ENCODE data around the gene ANKRD35. TPM values are rescaled to one million over a fixed set of nuclear protein-coding genes. Genes with fewer than 3 reads are reported as not detected.

Gene ANKRD35
- polyA plus RNA-seq, 1 of the 3 experiments (the other 2 are of a cell fraction) = 0.08 TPM

DNA sequence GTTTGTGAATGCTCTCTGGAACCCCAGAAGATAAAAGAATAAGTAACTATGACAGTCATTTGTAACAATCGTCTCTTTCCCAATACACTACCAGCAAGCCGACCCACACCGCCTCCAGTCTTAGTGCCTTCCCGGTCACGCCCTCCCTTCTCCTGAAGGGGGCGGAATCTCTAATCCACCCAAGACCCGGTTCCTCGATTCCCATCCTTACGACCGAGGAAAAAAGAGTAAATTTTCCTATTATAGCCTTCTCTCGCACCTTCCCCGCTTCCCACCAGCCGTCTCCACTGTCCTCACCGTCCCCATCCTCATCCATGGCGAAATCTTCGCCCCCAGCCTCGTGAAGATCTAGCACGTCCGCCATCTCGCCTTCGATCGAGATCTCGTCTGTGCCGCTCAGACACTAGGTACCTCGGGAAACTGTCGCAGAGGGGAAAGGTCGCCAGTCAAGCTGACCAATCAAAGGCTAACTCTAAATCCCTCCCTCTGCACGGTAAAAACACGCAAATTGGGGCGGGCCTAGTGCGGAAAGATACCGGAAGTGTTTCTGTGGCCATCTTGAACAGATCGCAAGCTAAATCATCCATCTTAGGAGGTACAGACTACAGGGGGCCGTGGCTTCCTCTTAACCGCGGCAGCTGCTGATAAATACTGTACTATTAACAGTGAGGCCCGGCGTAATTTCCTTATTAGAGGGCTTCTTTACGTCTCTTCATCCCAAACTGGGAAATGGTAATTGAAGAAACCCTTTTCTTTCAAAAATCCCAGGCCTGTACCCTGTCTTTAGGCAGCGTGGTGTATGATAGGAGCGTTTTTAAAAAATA is 41.6 kb upstream of the ANKRD35 start, which contains the start of gene RBM8A (continued):
- TF ChIP-seq IRF3 (IDR thresholded peaks at IDR 0.05; ENCODE audit: low read depth, low read length) (no peak), CTCF (IDR thresholded peaks at IDR 0.05) (peak; percentile 75), NFIC (IDR thresholded peaks at IDR 0.05; ENCODE audit: borderline replicate concordance) (no peak), SMC3 (IDR thresholded peaks at IDR 0.05; ENCODE audit: low read depth, low read length) (peak; percentile 29; the same call in 1 of the 2 replicates), TAF1 (IDR thresholded peaks at IDR 0.05; ENCODE audit: borderline replicate concordance, low read depth, low read length) (peak; percentile 79), RXRA (IDR thresholded peaks at IDR 0.05; ENCODE audit: borderline replicate concordance, low read depth) (no peak), TCF12 (IDR thresholded peaks at IDR 0.05) (no peak), GABPA (IDR thresholded peaks at IDR 0.05; ENCODE audit: low read depth) (peak; percentile 81), YY1 (IDR thresholded peaks at IDR 0.05; ENCODE audit: low read depth) (peak; percentile 96), MXI1 (IDR thresholded peaks at IDR 0.05; ENCODE audit: low read depth, low read length) (peak; percentile 75), SIN3A (IDR thresholded peaks at IDR 0.05; ENCODE audit: borderline replicate concordance, low read depth, low read length) (no peak)

DNA sequence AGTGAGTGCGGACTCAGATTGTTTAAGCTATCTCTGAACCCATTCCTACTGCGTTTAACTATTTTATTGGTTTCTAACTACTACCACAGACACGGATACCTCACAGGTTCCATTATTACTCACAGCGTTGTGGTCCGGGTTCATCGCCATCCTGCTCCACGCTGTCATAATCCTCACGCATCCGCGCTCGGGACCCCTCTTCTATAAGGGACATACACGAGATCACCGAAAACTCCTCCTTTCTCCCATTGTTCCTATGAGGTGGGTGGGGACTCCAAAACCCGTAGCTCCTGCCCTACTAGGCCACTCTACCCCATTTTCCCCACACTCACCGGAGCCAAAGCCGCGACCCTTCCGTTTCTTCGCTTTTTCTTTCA is 41.0 kb upstream of the ANKRD35 start:
- H3K9me3 ChIP-seq = no peaks in the 10 kb centered on the region
- 7% methylated on average over 19 of the region's 19 CpGs for WGBS (ENCODE audit: low lambda C conversion rate)
- H3K4me3 ChIP-seq (ENCODE audit: low read depth in 2 of 2, low read length in 1 of 2) = peak overlapping the region; percentile 80 to 82
- no peak overlapping the region for H2AFZ ChIP-seq (ENCODE audit: low read depth)
- H3K4me1 ChIP-seq (ENCODE audit: control insufficient read depth in 1 of 2, insufficient read depth in 2 of 2, low read depth in 1 of 2, low read length in 1 of 2) = peaks cover 7% of the 10 kb centered on the region in 2 experiments
- no peaks in the 10 kb centered on the region for H3K27me3 ChIP-seq (ENCODE audit: insufficient read depth)
- no peaks in the 10 kb centered on the region for H4K20me1 ChIP-seq (ENCODE audit: insufficient read depth)
- no peaks in the 10 kb centered on the region for H3K9me2 ChIP-seq
- ChIA-PET CTCF (interaction anchor here (1.0 to 3.4 kb wide), 14 partner anchors 10 to 81 kb away, joined by 3 to 11 read pairs (median 6); partner anchors contain the start of gene ITGA10), POLR2A (interaction anchor here (0.7 to 2.2 kb wide), 10 partner anchors 12 to 125 kb away, joined by 3 to 34 read pairs (median 4); partner anchors contain the start of genes ANKRD34A, LIX1L, NUDT17 and PIAS3)
- peak overlapping the region; percentile 99 for H3K9ac ChIP-seq
- DNase-seq = no peak
- H3K36me3 ChIP-seq (replicated peaks in 1 of 2; ENCODE audit: control insufficient read depth in 1 of 2, insufficient read depth in 2 of 2, low read length in 1 of 2) = peaks cover 17 to 29% of the 10 kb centered on the region in 2 experiments
- peak overlapping the region; percentile 71 to 95 for H3K27ac ChIP-seq (ENCODE audit: low read depth in 2 of 2, low read length in 1 of 2)
- peak overlapping the region; percentile 87 for H3K4me2 ChIP-seq
- H3F3A ChIP-seq (replicated peaks; ENCODE audit: insufficient read depth) = peaks cover 49% of the 10 kb centered on the region
- peaks cover 24% of the 10 kb centered on the region for H3K79me2 ChIP-seq (ENCODE audit: insufficient read depth)
- TF ChIP-seq, protein P1, sequence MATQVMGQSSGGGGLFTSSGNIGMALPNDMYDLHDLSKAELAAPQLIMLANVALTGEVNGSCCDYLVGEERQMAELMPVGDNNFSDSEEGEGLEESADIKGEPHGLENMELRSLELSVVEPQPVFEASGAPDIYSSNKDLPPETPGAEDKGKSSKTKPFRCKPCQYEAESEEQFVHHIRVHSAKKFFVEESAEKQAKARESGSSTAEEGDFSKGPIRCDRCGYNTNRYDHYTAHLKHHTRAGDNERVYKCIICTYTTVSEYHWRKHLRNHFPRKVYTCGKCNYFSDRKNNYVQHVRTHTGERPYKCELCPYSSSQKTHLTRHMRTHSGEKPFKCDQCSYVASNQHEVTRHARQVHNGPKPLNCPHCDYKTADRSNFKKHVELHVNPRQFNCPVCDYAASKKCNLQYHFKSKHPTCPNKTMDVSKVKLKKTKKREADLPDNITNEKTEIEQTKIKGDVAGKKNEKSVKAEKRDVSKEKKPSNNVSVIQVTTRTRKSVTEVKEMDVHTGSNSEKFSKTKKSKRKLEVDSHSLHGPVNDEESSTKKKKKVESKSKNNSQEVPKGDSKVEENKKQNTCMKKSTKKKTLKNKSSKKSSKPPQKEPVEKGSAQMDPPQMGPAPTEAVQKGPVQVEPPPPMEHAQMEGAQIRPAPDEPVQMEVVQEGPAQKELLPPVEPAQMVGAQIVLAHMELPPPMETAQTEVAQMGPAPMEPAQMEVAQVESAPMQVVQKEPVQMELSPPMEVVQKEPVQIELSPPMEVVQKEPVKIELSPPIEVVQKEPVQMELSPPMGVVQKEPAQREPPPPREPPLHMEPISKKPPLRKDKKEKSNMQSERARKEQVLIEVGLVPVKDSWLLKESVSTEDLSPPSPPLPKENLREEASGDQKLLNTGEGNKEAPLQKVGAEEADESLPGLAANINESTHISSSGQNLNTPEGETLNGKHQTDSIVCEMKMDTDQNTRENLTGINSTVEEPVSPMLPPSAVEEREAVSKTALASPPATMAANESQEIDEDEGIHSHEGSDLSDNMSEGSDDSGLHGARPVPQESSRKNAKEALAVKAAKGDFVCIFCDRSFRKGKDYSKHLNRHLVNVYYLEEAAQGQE (IDR thresholded peaks at IDR 0.05; ENCODE audit: low read depth, low read length) = no peak
- TF ChIP-seq, protein P2, sequence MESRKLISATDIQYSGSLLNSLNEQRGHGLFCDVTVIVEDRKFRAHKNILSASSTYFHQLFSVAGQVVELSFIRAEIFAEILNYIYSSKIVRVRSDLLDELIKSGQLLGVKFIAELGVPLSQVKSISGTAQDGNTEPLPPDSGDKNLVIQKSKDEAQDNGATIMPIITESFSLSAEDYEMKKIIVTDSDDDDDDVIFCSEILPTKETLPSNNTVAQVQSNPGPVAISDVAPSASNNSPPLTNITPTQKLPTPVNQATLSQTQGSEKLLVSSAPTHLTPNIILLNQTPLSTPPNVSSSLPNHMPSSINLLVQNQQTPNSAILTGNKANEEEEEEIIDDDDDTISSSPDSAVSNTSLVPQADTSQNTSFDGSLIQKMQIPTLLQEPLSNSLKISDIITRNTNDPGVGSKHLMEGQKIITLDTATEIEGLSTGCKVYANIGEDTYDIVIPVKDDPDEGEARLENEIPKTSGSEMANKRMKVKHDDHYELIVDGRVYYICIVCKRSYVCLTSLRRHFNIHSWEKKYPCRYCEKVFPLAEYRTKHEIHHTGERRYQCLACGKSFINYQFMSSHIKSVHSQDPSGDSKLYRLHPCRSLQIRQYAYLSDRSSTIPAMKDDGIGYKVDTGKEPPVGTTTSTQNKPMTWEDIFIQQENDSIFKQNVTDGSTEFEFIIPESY (IDR thresholded peaks at IDR 0.05; ENCODE audit: borderline replicate concordance, low read depth) = no peak
- TF ChIP-seq SIN3A (IDR thresholded peaks at IDR 0.05; ENCODE audit: borderline replicate concordance, low read depth, low read length) (no peak), MXI1 (IDR thresholded peaks at IDR 0.05; ENCODE audit: low read depth, low read length) (no peak), GATA2 (CRISPR knock-in tag; IDR thresholded peaks at IDR 0.05) (no peak), RXRA (IDR thresholded peaks at IDR 0.05; ENCODE audit: borderline replicate concordance, low read depth) (no peak), PBX3 (IDR thresholded peaks at IDR 0.05) (no peak), ELF1 (IDR thresholded peaks at IDR 0.05) (no peak), GABPA (IDR thresholded peaks at IDR 0.05; ENCODE audit: low read depth) (no peak), TEAD4 (IDR thresholded peaks at IDR 0.05; ENCODE audit: borderline replicate concordance, insufficient read depth) (no peak), JUND (IDR thresholded peaks at IDR 0.05) (no peak), TAF1 (IDR thresholded peaks at IDR 0.05; ENCODE audit: borderline replicate concordance, low read depth, low read length) (no peak), YY1 (IDR thresholded peaks at IDR 0.05; ENCODE audit: low read depth) (no peak), SMC3 (IDR thresholded peaks at IDR 0.05; ENCODE audit: low read depth, low read length) (no peak), POLR2AphosphoS5 (IDR thresholded peaks at IDR 0.05; ENCODE audit: low read depth, low read length) (no peak), TCF12 (IDR thresholded peaks at IDR 0.05) (no peak)
